Neural progenitor cell (in vitro differentiated cells): Measurements from ENCODE around the gene ADM.

Source experiments
- CTCF ChIP-seq: fragments of 200-600 bp; sonication (generic); IDR thresholded peaks from 2 replicates; pipeline ENCODE4 v1.5.1; 2017; ENCODE audit warnings: antibody characterized with exemption, mild to moderate bottlenecking
- EZH2phosphoT487 ChIP-seq: fragments of 200-600 bp; sonication (generic); IDR thresholded peaks from 2 replicates; pipeline ENCODE4 v1.6.1; 2017; ENCODE audit warnings: antibody characterized with exemption

DNA sequence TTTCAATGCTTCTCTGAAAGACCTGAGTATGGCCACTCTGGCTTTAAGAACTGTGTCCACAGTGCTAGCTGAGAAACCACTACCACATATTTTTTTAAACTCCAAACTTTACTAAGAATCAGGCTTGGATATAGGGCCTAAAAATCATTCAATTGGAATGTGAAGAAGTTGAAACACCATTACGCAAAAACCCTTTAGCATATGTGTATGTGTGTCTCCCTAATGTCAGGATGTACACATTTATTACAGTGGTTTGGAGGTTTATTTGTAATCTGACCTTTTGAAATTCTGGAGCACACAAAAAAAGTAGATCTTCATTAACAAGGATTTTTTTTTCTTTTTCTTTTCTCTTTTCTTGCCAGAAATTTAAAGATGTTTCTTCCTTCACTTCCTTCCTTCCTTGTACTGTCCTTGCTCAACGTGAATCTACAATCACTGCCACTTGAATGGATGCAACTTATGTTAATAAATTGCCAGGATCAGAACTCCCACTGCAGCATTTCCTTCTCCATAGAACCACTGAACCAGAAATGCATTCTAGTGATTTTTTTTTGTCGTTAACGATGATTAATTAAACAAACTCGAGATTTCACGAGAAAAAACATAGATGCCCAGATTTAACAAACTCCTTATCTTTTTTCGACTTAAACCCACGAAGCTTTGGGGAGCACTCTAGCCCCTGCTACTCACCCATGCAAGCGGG, 3.1 kb upstream of the ADM start:
- TF ChIP-seq CTCF (no peak), EZH2phosphoT487 (no peak)
